NCI-H2227 treated with DMSO at 0.1 percent for 48 hours (cell line): Measurements from ENCODE around the gene HRC.
A peak's percentile ranks its signal among the peaks of the same experiment; 100 is the strongest.
"Not testable (repeated sequence)": the region's sequence is repeated elsewhere in the genome, so short reads cannot be mapped to it uniquely, and the experiment has no call there.

Experiments
- DNase-seq: peaks from one replicate; lab custom pipeline; 2025; lab: John Stamatoyannopoulos, UW

The HRC gene

GRCh38 chr19:49157445-49158224 lies 2.4 kb upstream of the HRC start, which contains the start of gene TRPM4:
Gene TRPM4 (plus strand): TSS chr19:49157792. CDS start chr19:49157867, 75 bp downstream.
- DNase-seq = peak; percentile 79

GRCh38 chr19:49155820-49156346 lies 687 bp upstream of the HRC start:
- no peak for DNase-seq

GRCh38 chr19:49154279-49154678 lies 917 bp downstream of the HRC start:
- DNase-seq = no peak

GRCh38 chr19:49153167-49153809 lies 1.9 kb downstream of the HRC start:
- DNase-seq = no peak

- DNase-seq = no peak
Measured at GRCh38 chr19:49152119-49152550, 3.1 kb downstream of the HRC start.

- DNase-seq = no peak
Measured at GRCh38 chr19:49151267-49152118, 3.7 kb downstream of the HRC start.

- no peak for DNase-seq
Measured at GRCh38 chr19:49150944-49151243, 4.3 kb downstream of the HRC start.

GRCh38 chr19:49150106-49150943 lies 4.9 kb downstream of the HRC start:
- DNase-seq = peak; percentile 85

- peak; percentile 38 for DNase-seq
Measured at GRCh38 chr19:49149652-49150105, 5.5 kb downstream of the HRC start.

- DNase-seq = peak; percentile 90
Measured at GRCh38 chr19:49148784-49149651, 6.2 kb downstream of the HRC start.

GRCh38 chr19:49148044-49148682 lies 7.0 kb downstream of the HRC start:
- DNase-seq = no peak

GRCh38 chr19:49146408-49146770 lies 8.8 kb downstream of the HRC start:
- DNase-seq = not testable (repeated sequence)

- DNase-seq = no peak
Measured at GRCh38 chr19:49145573-49146407, 9.4 kb downstream of the HRC start.

- peak; percentile 44 for DNase-seq
Measured at GRCh38 chr19:49142866-49143335, 12.3 kb downstream of the HRC start.

- no peak for DNase-seq
Measured at GRCh38 chr19:49141352-49141751, 13.8 kb downstream of the HRC start.

- no peak for DNase-seq
Measured at GRCh38 chr19:49140951-49141350, 14.2 kb downstream of the HRC start.

GRCh38 chr19:49136771-49137171 lies 18.4 kb downstream of the HRC start:
- DNase-seq = no peak

GRCh38 chr19:49135686-49136085 lies 19.5 kb downstream of the HRC start:
- no peak for DNase-seq
